ENCODE measurements around the gene PRKAG2. TPM values are rescaled to one million over a fixed set of nuclear protein-coding genes. Genes with fewer than 3 reads are reported as not detected.

Gene PRKAG2
- total RNA-seq, 4 donors from 2014 or later, result 19.5 to 30.8 (median 27.6) TPM

GRCh38 chr7:151673216-151673615, 203.7 kb downstream of the PRKAG2 start:
- intact Hi-C loops (cut with DNase I), result loop anchor here (5.0 kb wide), 1 partner anchor 36 kb away; no protein-coding TSS in a partner anchor
- no peak for DNase-seq
- TF ChIP-seq POLR2A (IDR thresholded peaks at IDR 0.05) (no peak), CTCF (IDR thresholded peaks at IDR 0.05) (no peak)
- 86 to 88% methylated on average over 9 of the region's 9 CpGs for WGBS, 2 donors
- no peak overlapping the region for H3K4me3 ChIP-seq (replicated peaks in 1 of 3)
- no peak overlapping the region for H3K27ac ChIP-seq
- no peaks in the 10 kb centered on the region for H3K36me3 ChIP-seq
- peaks cover 11 to 28% of the 10 kb centered on the region in 2 donors for H3K4me1 ChIP-seq
- no peaks in the 10 kb centered on the region for H3K9me3 ChIP-seq
- H3K27me3 ChIP-seq, result no peaks in the 10 kb centered on the region

- H3K27ac ChIP-seq, result no peak overlapping the region
- 68 to 76% methylated on average over 9 of the region's 9 CpGs for WGBS, 2 donors
- no peak overlapping the region for H3K4me3 ChIP-seq (replicated peaks in 1 of 3)
- no peaks in the 10 kb centered on the region for H3K27me3 ChIP-seq
- no peaks in the 10 kb centered on the region for H3K36me3 ChIP-seq
- DNase-seq, result no peak
- TF ChIP-seq CTCF (IDR thresholded peaks at IDR 0.05), result no peak
- TF ChIP-seq POLR2A (IDR thresholded peaks at IDR 0.05), result no peak
- H3K4me1 ChIP-seq, result peaks cover 11 to 23% of the 10 kb centered on the region in 2 donors
- intact Hi-C loops (cut with DNase I), result loop anchor here (5.0 kb wide), 1 partner anchor 35 kb away; no protein-coding TSS in a partner anchor
- no peaks in the 10 kb centered on the region for H3K9me3 ChIP-seq
Observed at GRCh38 chr7:151672716-151673115, 204.2 kb downstream of the PRKAG2 start.

- DNase-seq, result peak in 1 of 2 donors; percentile 37
- H3K27ac ChIP-seq, result peak overlapping the region in 1 of 3 donors; percentile 19
- H3K36me3 ChIP-seq, result no peaks in the 10 kb centered on the region
- peaks cover 6 to 11% of the 10 kb centered on the region in 2 donors for H3K4me1 ChIP-seq
- intact Hi-C loops (cut with DNase I), result loop anchor here (5.0 kb wide), 1 partner anchor 34 kb away; no protein-coding TSS in a partner anchor
- H3K27me3 ChIP-seq, result no peaks in the 10 kb centered on the region
- TF ChIP-seq CTCF (IDR thresholded peaks at IDR 0.05), result no peak
- no peak for TF ChIP-seq POLR2A (IDR thresholded peaks at IDR 0.05)
- no peak overlapping the region for H3K4me3 ChIP-seq (replicated peaks in 1 of 3)
- no peaks in the 10 kb centered on the region for H3K9me3 ChIP-seq
- 76 to 83% methylated on average over 2 of the region's 2 CpGs for WGBS, 2 donors
Observed at GRCh38 chr7:151671514-151671913, 205.4 kb downstream of the PRKAG2 start.

- Histone ChIP-seq H3K9me3 (no peaks in the 10 kb centered on the region), H3K36me3 (no peaks in the 10 kb centered on the region), H3K4me3 (replicated peaks in 1 of 3) (no peak overlapping the region), H3K27me3 (no peaks in the 10 kb centered on the region), H3K4me1 (peaks cover 18% of the 10 kb centered on the region in 2 donors), H3K27ac (no peak overlapping the region)
- intact Hi-C loops (cut with DNase I), result loop anchor here (5.0 kb wide), 1 partner anchor 32 kb away; no protein-coding TSS in a partner anchor
- 92 to 96% methylated on average over 2 of the region's 2 CpGs for WGBS, 2 donors
- TF ChIP-seq POLR2A (IDR thresholded peaks at IDR 0.05) (no peak), CTCF (IDR thresholded peaks at IDR 0.05) (no peak)
- DNase-seq, result no peak
Observed at GRCh38 chr7:151669762-151670161, 207.2 kb downstream of the PRKAG2 start.

- intact Hi-C loops (cut with DNase I), result no loop called here
- H3K36me3 ChIP-seq, result no peaks in the 10 kb centered on the region
- TF ChIP-seq POLR2A (IDR thresholded peaks at IDR 0.05) (no peak), CTCF (IDR thresholded peaks at IDR 0.05) (no peak)
- peaks cover 21% of the 10 kb centered on the region in 2 donors for H3K4me1 ChIP-seq
- H3K27ac ChIP-seq, result no peak overlapping the region
- no peak overlapping the region for H3K4me3 ChIP-seq (replicated peaks in 1 of 3)
- WGBS, 2 donors, result 97 to 100% methylated on average over 3 of the region's 3 CpGs
- no peaks in the 10 kb centered on the region for H3K27me3 ChIP-seq
- DNase-seq, result no peak
- H3K9me3 ChIP-seq, result no peaks in the 10 kb centered on the region
Observed at GRCh38 chr7:151666886-151667285, 210.0 kb downstream of the PRKAG2 start.

All from thyroid gland (tissue), 4 donors.